Measurements from ENCODE around the gene GRK6.
"Not testable (repeated sequence)": the region's sequence is repeated elsewhere in the genome, so short reads cannot be mapped to it uniquely, and the experiment has no call there.

Gene GRK6

GRCh38 chr5:177477701-177478477 lies 51.4 kb downstream of the GRK6 start:
- Histone ChIP-seq H3K27me3 (replicated peaks; ENCODE audit: control insufficient read depth, insufficient read depth, low read length, poor library complexity, severe bottlenecking) (no peaks in the 10 kb centered on the region), H3K9me3 (ENCODE audit: control insufficient read depth, low read length) (no peaks in the 10 kb centered on the region), H3K4me1 (ENCODE audit: control insufficient read depth, insufficient read depth, low read length, poor library complexity, severe bottlenecking) (no peaks in the 10 kb centered on the region), H3K4me3 (ENCODE audit: insufficient read depth, low read depth, low read length, poor library complexity, severe bottlenecking) (no peak overlapping the region), H3K36me3 (ENCODE audit: control insufficient read depth, insufficient read depth, low read length) (no peaks in the 10 kb centered on the region), H3K27ac (ENCODE audit: insufficient read depth, low read length, poor library complexity, severe bottlenecking) (no peak overlapping the region)
- DNase-seq, result no peak

GRCh38 chr5:177478711-177479646 lies 52.5 kb downstream of the GRK6 start:
- Histone ChIP-seq H3K27ac (ENCODE audit: insufficient read depth, low read length, poor library complexity, severe bottlenecking) (no peak overlapping the region), H3K9me3 (ENCODE audit: control insufficient read depth, low read length) (no peaks in the 10 kb centered on the region), H3K36me3 (ENCODE audit: control insufficient read depth, insufficient read depth, low read length) (no peaks in the 10 kb centered on the region), H3K4me1 (ENCODE audit: control insufficient read depth, insufficient read depth, low read length, poor library complexity, severe bottlenecking) (no peaks in the 10 kb centered on the region), H3K4me3 (ENCODE audit: insufficient read depth, low read depth, low read length, poor library complexity, severe bottlenecking) (no peak overlapping the region), H3K27me3 (replicated peaks; ENCODE audit: control insufficient read depth, insufficient read depth, low read length, poor library complexity, severe bottlenecking) (no peaks in the 10 kb centered on the region)
- no peak for DNase-seq

- Histone ChIP-seq H3K9me3 (ENCODE audit: control insufficient read depth, low read length) (no peaks in the 10 kb centered on the region), H3K4me3 (ENCODE audit: insufficient read depth, low read depth, low read length, poor library complexity, severe bottlenecking) (no peak overlapping the region), H3K27ac (ENCODE audit: insufficient read depth, low read length, poor library complexity, severe bottlenecking) (no peak overlapping the region), H3K27me3 (replicated peaks; ENCODE audit: control insufficient read depth, insufficient read depth, low read length, poor library complexity, severe bottlenecking) (no peaks in the 10 kb centered on the region), H3K36me3 (ENCODE audit: control insufficient read depth, insufficient read depth, low read length) (no peaks in the 10 kb centered on the region), H3K4me1 (ENCODE audit: control insufficient read depth, insufficient read depth, low read length, poor library complexity, severe bottlenecking) (no peaks in the 10 kb centered on the region)
- no peak for DNase-seq
Observed at GRCh38 chr5:177479774-177480173, 53.3 kb downstream of the GRK6 start.

- no peaks in the 10 kb centered on the region for H3K36me3 ChIP-seq (ENCODE audit: control insufficient read depth, insufficient read depth, low read length)
- no peak overlapping the region for H3K4me3 ChIP-seq (ENCODE audit: insufficient read depth, low read depth, low read length, poor library complexity, severe bottlenecking)
- no peaks in the 10 kb centered on the region for H3K9me3 ChIP-seq (ENCODE audit: control insufficient read depth, low read length)
- H3K27ac ChIP-seq (ENCODE audit: insufficient read depth, low read length, poor library complexity, severe bottlenecking), result no peak overlapping the region
- H3K4me1 ChIP-seq (ENCODE audit: control insufficient read depth, insufficient read depth, low read length, poor library complexity, severe bottlenecking), result no peaks in the 10 kb centered on the region
- no peak for DNase-seq
- H3K27me3 ChIP-seq (replicated peaks; ENCODE audit: control insufficient read depth, insufficient read depth, low read length, poor library complexity, severe bottlenecking), result no peaks in the 10 kb centered on the region
Observed at GRCh38 chr5:177482359-177482795, 55.9 kb downstream of the GRK6 start.

- H3K27me3 ChIP-seq (replicated peaks; ENCODE audit: control insufficient read depth, insufficient read depth, low read length, poor library complexity, severe bottlenecking), result no peaks in the 10 kb centered on the region
- no peaks in the 10 kb centered on the region for H3K36me3 ChIP-seq (ENCODE audit: control insufficient read depth, insufficient read depth, low read length)
- no peaks in the 10 kb centered on the region for H3K9me3 ChIP-seq (ENCODE audit: control insufficient read depth, low read length)
- no peaks in the 10 kb centered on the region for H3K4me1 ChIP-seq (ENCODE audit: control insufficient read depth, insufficient read depth, low read length, poor library complexity, severe bottlenecking)
- H3K4me3 ChIP-seq (ENCODE audit: insufficient read depth, low read depth, low read length, poor library complexity, severe bottlenecking), result no peak overlapping the region
- no peak overlapping the region for H3K27ac ChIP-seq (ENCODE audit: insufficient read depth, low read length, poor library complexity, severe bottlenecking)
- DNase-seq, result no peak
Observed at GRCh38 chr5:177483042-177483441, 56.6 kb downstream of the GRK6 start.

- no peak for DNase-seq
- H3K27ac ChIP-seq (ENCODE audit: insufficient read depth, low read length, poor library complexity, severe bottlenecking), result no peak overlapping the region
- H3K36me3 ChIP-seq (ENCODE audit: control insufficient read depth, insufficient read depth, low read length), result no peaks in the 10 kb centered on the region
Observed at GRCh38 chr5:177483994-177484901, 57.8 kb downstream of the GRK6 start.

GRCh38 chr5:177484902-177485549 lies 58.5 kb downstream of the GRK6 start:
- Histone ChIP-seq H3K4me1 (ENCODE audit: control insufficient read depth, insufficient read depth, low read length, poor library complexity, severe bottlenecking) (no peaks in the 10 kb centered on the region), H3K27ac (ENCODE audit: insufficient read depth, low read length, poor library complexity, severe bottlenecking) (no peak overlapping the region), H3K36me3 (ENCODE audit: control insufficient read depth, insufficient read depth, low read length) (no peaks in the 10 kb centered on the region), H3K4me3 (ENCODE audit: insufficient read depth, low read depth, low read length, poor library complexity, severe bottlenecking) (no peak overlapping the region), H3K27me3 (replicated peaks; ENCODE audit: control insufficient read depth, insufficient read depth, low read length, poor library complexity, severe bottlenecking) (no peaks in the 10 kb centered on the region), H3K9me3 (ENCODE audit: control insufficient read depth, low read length) (no peaks in the 10 kb centered on the region)
- no peak for DNase-seq

More at GRCh38 chr5:177483994-177484901, 57.8 kb downstream of the GRK6 start:
- H3K9me3 ChIP-seq (ENCODE audit: control insufficient read depth, low read length), result no peaks in the 10 kb centered on the region
- no peaks in the 10 kb centered on the region for H3K27me3 ChIP-seq (replicated peaks; ENCODE audit: control insufficient read depth, insufficient read depth, low read length, poor library complexity, severe bottlenecking)
- H3K4me3 ChIP-seq (ENCODE audit: insufficient read depth, low read depth, low read length, poor library complexity, severe bottlenecking), result no peak overlapping the region
- no peaks in the 10 kb centered on the region for H3K4me1 ChIP-seq (ENCODE audit: control insufficient read depth, insufficient read depth, low read length, poor library complexity, severe bottlenecking)

- H3K4me1 ChIP-seq (ENCODE audit: control insufficient read depth, insufficient read depth, low read length, poor library complexity, severe bottlenecking); H3K27ac ChIP-seq (ENCODE audit: insufficient read depth, low read length, poor library complexity, severe bottlenecking): not testable (repeated sequence)
Observed at GRCh38 chr5:177485753-177486152, 59.3 kb downstream of the GRK6 start.

GRCh38 chr5:177486256-177486655 lies 59.8 kb downstream of the GRK6 start:
- Histone ChIP-seq H3K9me3 (ENCODE audit: control insufficient read depth, low read length) (no peaks in the 10 kb centered on the region), H3K27ac (ENCODE audit: insufficient read depth, low read length, poor library complexity, severe bottlenecking) (no peak overlapping the region), H3K4me1 (ENCODE audit: control insufficient read depth, insufficient read depth, low read length, poor library complexity, severe bottlenecking) (no peaks in the 10 kb centered on the region), H3K36me3 (ENCODE audit: control insufficient read depth, insufficient read depth, low read length) (no peaks in the 10 kb centered on the region), H3K27me3 (replicated peaks; ENCODE audit: control insufficient read depth, insufficient read depth, low read length, poor library complexity, severe bottlenecking) (no peaks in the 10 kb centered on the region), H3K4me3 (ENCODE audit: insufficient read depth, low read depth, low read length, poor library complexity, severe bottlenecking) (no peak overlapping the region)
- no peak for DNase-seq

More at GRCh38 chr5:177485753-177486152, 59.3 kb downstream of the GRK6 start:
- DNase-seq; H3K9me3 ChIP-seq (ENCODE audit: control insufficient read depth, low read length); H3K27me3 ChIP-seq (replicated peaks; ENCODE audit: control insufficient read depth, insufficient read depth, low read length, poor library complexity, severe bottlenecking); H3K4me3 ChIP-seq (ENCODE audit: insufficient read depth, low read depth, low read length, poor library complexity, severe bottlenecking); H3K36me3 ChIP-seq (ENCODE audit: control insufficient read depth, insufficient read depth, low read length): not testable (repeated sequence)

Data from effector memory CD4-positive, alpha-beta T cell (primary cell).